GM18520 (cell line): ENCODE measurements around the gene OR8S1.
"Not testable (repeated sequence)": the region's sequence is repeated elsewhere in the genome, so short reads cannot be mapped to it uniquely, and the experiment has no call there.

ENCODE experiments used
- ATAC-seq: cut with Tn5 transposase; IDR thresholded peaks from one replicate; pipeline ENCODE4 v1.9.1; 2021; ENCODE audit not compliant: unreplicated experiment

The OR8S1 gene

DNA sequence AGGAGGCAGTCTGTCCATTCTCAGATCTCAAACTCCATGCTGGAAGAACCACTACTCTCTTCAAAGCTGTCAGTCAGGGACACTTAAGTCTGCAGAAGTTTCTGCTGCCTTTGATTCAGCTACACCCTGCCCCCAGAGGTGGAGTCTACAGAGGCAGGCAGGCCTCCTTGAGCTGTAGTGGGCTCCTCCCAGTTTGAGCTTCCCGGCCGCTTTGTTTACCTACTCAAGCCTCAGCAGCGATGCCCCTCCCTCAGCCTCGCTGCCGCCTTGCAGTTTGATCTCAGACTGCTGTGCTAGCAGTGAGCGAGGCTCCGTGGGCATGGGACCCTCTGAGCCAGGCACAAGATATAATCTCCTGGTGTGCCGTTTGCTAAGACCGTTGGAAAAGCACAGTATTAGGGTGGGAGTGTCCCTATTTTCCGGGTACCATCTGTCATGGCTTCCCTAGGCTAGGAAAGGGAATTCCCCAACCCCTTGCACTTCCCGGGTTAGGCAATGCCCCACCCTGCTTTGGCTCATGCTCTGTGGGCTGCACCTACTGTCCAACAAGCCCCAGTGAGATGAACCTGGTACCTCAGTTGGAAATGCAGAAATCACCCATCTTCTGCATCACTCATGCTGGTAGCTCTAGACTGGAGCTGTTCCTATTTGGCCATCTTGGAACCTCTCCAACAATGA is 28.4 kb downstream of the OR8S1 start:
- not testable (repeated sequence) for ATAC-seq

GRCh38 chr12:48556631-48557030 is 31.2 kb downstream of the OR8S1 start:
- no peak for ATAC-seq

GRCh38 chr12:48557919-48558318 is 32.5 kb downstream of the OR8S1 start:
- ATAC-seq = no peak

- no peak for ATAC-seq
These were observed 42.3 kb downstream of the OR8S1 start for GRCh38 chr12:48567731-48568130.

- ATAC-seq = no peak
These were observed 44.5 kb downstream of the OR8S1 start, which contains the start of gene LALBA for GRCh38 chr12:48569946-48570345. Gene LALBA, minus strand, starts transcription at chr12:48570046. Its CDS starts 26 bp downstream, at chr12:48570020.

DNA sequence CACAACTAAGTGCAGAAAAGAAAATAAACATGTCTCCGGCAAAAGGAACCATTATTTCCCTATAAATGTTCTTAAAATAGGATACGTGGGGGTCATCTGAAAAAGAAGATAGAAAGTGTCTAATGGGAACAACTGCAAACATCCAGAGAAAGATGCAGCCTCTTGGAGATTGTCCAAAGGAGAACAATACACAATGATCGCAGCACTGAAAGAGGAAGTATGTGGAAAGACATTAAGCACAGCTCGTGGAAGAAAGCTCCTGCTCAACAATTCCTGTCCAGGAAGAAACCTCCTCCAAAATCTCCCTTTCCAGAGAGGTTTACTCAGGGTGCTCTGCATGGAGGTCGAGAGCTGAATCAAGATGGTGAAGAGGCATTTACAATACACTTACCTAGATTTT is 46.9 kb downstream of the OR8S1 start:
- no peak for ATAC-seq
